Natural killer cell (primary cell): ENCODE data around the gene TMEM74B. TPM values are rescaled to one million over a fixed set of nuclear protein-coding genes. Genes with fewer than 3 reads are reported as not detected.

Experiments used
- ATAC-seq, 3 donors: fragments of 150-1000 bp in 2 of 3; fragments of 200-7000 bp in 1 of 3; cut with Tn5 transposase; 1 replicate in 1 of 3; 2 replicates in 2 of 3; pipeline ENCODE4 v1.10.0; 2021; ENCODE audit warnings: mild to moderate bottlenecking in 2 of 3, moderate library complexity in 2 of 3
- DNase-seq, 2 donors: peaks; one replicate each; pipeline versions ENCODE4 v3.0.0 to v3.0.0-alpha.2; 2013 to 2021; ENCODE audit warnings: mixed read lengths in 1 of 2
- H3K27ac ChIP-seq: one replicate; pipeline ENCODE4 v1.5.1; 2013; ENCODE audit warnings: mild to moderate bottlenecking, low read length
- H3K27me3 ChIP-seq: one replicate; pipeline ENCODE4 v1.6.1; 2013; ENCODE audit warnings: low read length; ENCODE audit not compliant: control insufficient read depth, insufficient read depth
- H3K36me3 ChIP-seq: one replicate; pipeline ENCODE4 v1.6.1; 2013; ENCODE audit warnings: low read length; ENCODE audit not compliant: control insufficient read depth, insufficient read depth
- H3K4me1 ChIP-seq: one replicate; pipeline ENCODE4 v1.6.1; 2013; ENCODE audit warnings: low read length; ENCODE audit not compliant: control insufficient read depth, insufficient read depth
- H3K4me3 ChIP-seq: one replicate; pipeline ENCODE4 v1.5.1; 2013; ENCODE audit warnings: low read length
- H3K9me3 ChIP-seq: one replicate; pipeline ENCODE4 v1.6.1; 2013; ENCODE audit warnings: low read length; ENCODE audit not compliant: control insufficient read depth, insufficient read depth
- H3K27ac Mint-ChIP-seq, 2 donors: one replicate each; pipeline ENCODE4 v1.8.0; 2022; ENCODE audit warnings: mild to moderate bottlenecking in 2 of 2, mixed read lengths in 2 of 2, moderate library complexity in 1 of 2
- H3K27me3 Mint-ChIP-seq, 2 donors: one replicate each; pipeline ENCODE4 v1.8.0; 2022; ENCODE audit warnings: low read depth in 2 of 2, mixed read lengths in 2 of 2
- H3K36me3 Mint-ChIP-seq: one replicate; pipeline ENCODE4 v1.8.0; 2022; ENCODE audit warnings: mixed read lengths
- H3K4me1 Mint-ChIP-seq, 2 donors: one replicate each; pipeline ENCODE4 v1.8.0; 2022; ENCODE audit warnings: mixed read lengths in 2 of 2
- H3K4me3 Mint-ChIP-seq: one replicate; pipeline ENCODE4 v1.8.0; 2022; ENCODE audit warnings: mild to moderate bottlenecking, moderate library complexity, mixed read lengths
- H3K9me3 Mint-ChIP-seq, 2 donors: one replicate each; pipeline ENCODE4 v1.8.0; 2022; ENCODE audit warnings: mixed read lengths in 2 of 2
- CTCF ChIP-seq: fragments of 200-600 bp; IDR thresholded peaks from one replicate; pipeline ENCODE4 v1.8.0; 2022; ENCODE audit warnings: antibody characterized with exemption
- WGBS: methylation state at CpG from one replicate; pipeline ENCODE4 v1.1.7; 2013; ENCODE audit warnings: missing lambda C conversion rate; ENCODE audit not compliant: insufficient coverage; 5-methylcytosine and 5-hydroxymethylcytosine counted together
- intact Hi-C: fragments of 100-400 bp; cut with micrococcal nuclease; formaldehyde crosslinking; loops from one replicate; pipeline ENCODE4 v1.14.2; 2022
- total RNA-seq, 4 donors: library from RNA; stranded (reverse); fragments of 120-200 nt in 1 of 4; gene quantifications; one replicate each; pipeline versions ENCODE4 v1.2.3 to v1.2.4, GENCODE V29; 2013 to 2022

The TMEM74B gene
- total RNA-seq, 3 donors from 2014 or later (not counting 1 experiment from before 2014, with no cell fraction given), result 0.35 TPM; not detected in 2

DNA sequence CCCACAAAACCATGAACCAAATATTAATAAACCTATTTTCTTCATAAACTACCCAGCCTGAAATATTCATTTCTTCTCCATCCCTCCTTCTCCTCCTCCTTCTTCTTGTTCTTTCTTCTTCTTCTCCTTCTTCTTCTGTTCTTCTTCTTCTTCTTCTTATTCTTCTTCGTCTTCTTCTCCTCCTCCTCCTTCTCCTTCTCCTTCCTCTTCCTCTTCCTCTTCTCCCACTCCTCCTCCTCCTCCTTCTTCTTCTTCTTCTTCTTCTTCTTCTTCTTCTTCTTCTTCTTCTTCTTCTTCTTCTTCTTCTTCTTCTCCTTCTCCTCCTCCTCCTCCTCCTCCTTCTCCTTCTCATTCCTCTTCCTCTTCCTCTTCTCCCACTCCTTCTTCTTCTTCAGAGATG, 5.0 kb upstream of the TMEM74B start:
- Histone ChIP-seq H3K9me3 (no peaks in the 10 kb centered on the region), H3K27me3 (no peaks in the 10 kb centered on the region), H3K27ac (no peak overlapping the region), H3K4me1 (no peaks in the 10 kb centered on the region), H3K36me3 (no peaks in the 10 kb centered on the region), H3K4me3 (no peak overlapping the region)
- 39% methylated on average over 1 of the region's 1 CpG for WGBS
- no peaks in the 10 kb centered on the region for H3K9me3 Mint-ChIP-seq
- peaks cover 7 to 13% of the 10 kb centered on the region in 2 donors for H3K27me3 Mint-ChIP-seq
- ATAC-seq (no peak), DNase-seq (no peak)
- peaks cover 0 to 5% of the 10 kb centered on the region in 2 donors for H3K4me1 Mint-ChIP-seq
- no peak for TF ChIP-seq CTCF
- no peak overlapping the region for H3K4me3 Mint-ChIP-seq
- H3K27ac Mint-ChIP-seq, result no peak overlapping the region
- no peaks in the 10 kb centered on the region for H3K36me3 Mint-ChIP-seq
- intact Hi-C loops, result no loop called here

GRCh38 chr20:1188347-1188746, 3.6 kb upstream of the TMEM74B start:
- no peak for TF ChIP-seq CTCF
- H3K4me1 Mint-ChIP-seq, result peaks cover 0 to 13% of the 10 kb centered on the region in 2 donors
- H3K9me3 ChIP-seq, result no peaks in the 10 kb centered on the region
- no peak overlapping the region for H3K4me3 ChIP-seq
- peaks cover 21% of the 10 kb centered on the region in 2 donors for H3K27me3 Mint-ChIP-seq
- 92% methylated on average over 1 of the region's 1 CpG for WGBS
- no peak overlapping the region for H3K27ac ChIP-seq
- no peak overlapping the region for H3K27ac Mint-ChIP-seq
- H3K36me3 ChIP-seq, result no peaks in the 10 kb centered on the region
- DNase-seq (no peak), ATAC-seq (no peak)
- no peaks in the 10 kb centered on the region for H3K27me3 ChIP-seq
- intact Hi-C loops, result no loop called here
- no peaks in the 10 kb centered on the region for H3K4me1 ChIP-seq
- H3K9me3 Mint-ChIP-seq, result no peaks in the 10 kb centered on the region
- no peak overlapping the region for H3K4me3 Mint-ChIP-seq
- no peaks in the 10 kb centered on the region for H3K36me3 Mint-ChIP-seq

GRCh38 chr20:1187605-1188171, 2.9 kb upstream of the TMEM74B start:
- H3K27me3 Mint-ChIP-seq, result peaks cover 21 to 27% of the 10 kb centered on the region in 2 donors
- intact Hi-C loops, result no loop called here
- no peak for DNase-seq

More at GRCh38 chr20:1187605-1188171, 2.9 kb upstream of the TMEM74B start:
- Mint-ChIP-seq H3K4me1 (peaks cover 0 to 13% of the 10 kb centered on the region in 2 donors), H3K27ac (no peak overlapping the region), H3K4me3 (no peak overlapping the region), H3K9me3 (no peaks in the 10 kb centered on the region), H3K36me3 (no peaks in the 10 kb centered on the region)
- no peak for TF ChIP-seq CTCF
- no peak for ATAC-seq
- Histone ChIP-seq H3K36me3 (no peaks in the 10 kb centered on the region), H3K9me3 (no peaks in the 10 kb centered on the region), H3K27ac (no peak overlapping the region), H3K4me1 (no peaks in the 10 kb centered on the region), H3K27me3 (no peaks in the 10 kb centered on the region), H3K4me3 (no peak overlapping the region)
- WGBS, result 73% methylated on average over 4 of the region's 4 CpGs
